Smooth muscle cell (in vitro differentiated cells): ENCODE data around the gene IKZF3. TPM values are rescaled to one million over a fixed set of nuclear protein-coding genes. Genes with fewer than 3 reads are reported as not detected.
A peak's percentile ranks its signal among the peaks of the same experiment; 100 is the strongest.
"Not testable (repeated sequence)": the region's sequence is repeated elsewhere in the genome, so short reads cannot be mapped to it uniquely, and the experiment has no call there.

ENCODE experiments used
- DNase-seq: peaks from one replicate; lab custom pipeline; 2025; ENCODE audit not compliant: unreplicated experiment; lab: John Stamatoyannopoulos, UW
- H2AFZ ChIP-seq: fragments of 200-600 bp; sonication (generic); 2 replicates; pipeline ENCODE4 v1.6.0; 2016; ENCODE audit warnings: antibody characterized with exemption, low read depth, mild to moderate bottlenecking
- H3F3A ChIP-seq: fragments of 200-600 bp; sonication (generic); 2 replicates; pipeline ENCODE4 v1.6.0; 2017; ENCODE audit warnings: antibody characterized with exemption, low read depth
- H3K27ac ChIP-seq: fragments of 200-600 bp; sonication (generic); 2 replicates; pipeline ENCODE4 v1.5.1; 2016; ENCODE audit warnings: low read depth, mild to moderate bottlenecking
- H3K27me3 ChIP-seq: fragments of 200-600 bp; sonication (generic); 2 replicates; pipeline ENCODE4 v1.6.1; 2016; ENCODE audit warnings: low read depth, mild to moderate bottlenecking
- H3K36me3 ChIP-seq: fragments of 200-600 bp; sonication (generic); 2 replicates; pipeline ENCODE4 v1.5.1; 2016; ENCODE audit warnings: low read depth
- H3K4me1 ChIP-seq: fragments of 200-600 bp; sonication (generic); 2 replicates; pipeline ENCODE4 v1.5.1; 2016; ENCODE audit warnings: low read depth
- H3K4me2 ChIP-seq: fragments of 200-600 bp; sonication (generic); 2 replicates; pipeline ENCODE4 v1.6.0; 2016; ENCODE audit warnings: mild to moderate bottlenecking
- H3K4me3 ChIP-seq: fragments of 200-600 bp; sonication (generic); 2 replicates; pipeline ENCODE4 v1.5.1; 2016; ENCODE audit warnings: mild to moderate bottlenecking
- H3K79me2 ChIP-seq: fragments of 200-600 bp; sonication (generic); 2 replicates; pipeline ENCODE4 v1.6.0; 2016; ENCODE audit warnings: low read depth, mild to moderate bottlenecking
- H3K9ac ChIP-seq: fragments of 200-600 bp; sonication (generic); 2 replicates; pipeline ENCODE4 v1.6.0; 2016; ENCODE audit warnings: low read depth
- H3K9me3 ChIP-seq: fragments of 200-600 bp; sonication (generic); replicated peaks from 2 replicates; pipeline ENCODE4 v1.5.1; 2016; ENCODE audit warnings: low read depth
- H4K20me1 ChIP-seq: fragments of 200-600 bp; sonication (generic); 2 replicates; pipeline ENCODE4 v1.6.0; 2016; ENCODE audit warnings: low read depth
- WGBS: methylation state at CpG from one replicate; pipeline ENCODE4 v1.1.7; 2016; ENCODE audit warnings: low lambda C conversion rate; 5-methylcytosine and 5-hydroxymethylcytosine counted together
- polyA plus RNA-seq: library from polyadenylated mRNA; unstranded; fragments of >200 nt; fragmentation: Nextera tagmentation; extraction: Ambion mirVana; gene quantifications from 2 replicates; pipeline ENCODE4 v1.2.1, GENCODE V29; 2016
- total RNA-seq: library from RNA; depleted of rRNA; stranded (reverse); fragments of >200 nt; gene quantifications from 2 replicates; pipeline ENCODE4 v1.2.3, GENCODE V29; 2014
- TF ChIP-seq, protein P1 (sequence below): fragments of 200-600 bp; sonication (generic); IDR thresholded peaks from 2 replicates; pipeline ENCODE4 v1.5.1; 2017; ENCODE audit warnings: borderline replicate concordance, mild to moderate bottlenecking, antibody characterized with exemption; ENCODE audit not compliant: insufficient read depth, poor library complexity, severe bottlenecking

The IKZF3 gene
- total and polyA plus RNA-seq, 2 experiments from 2014 or later = under 0.01 TPM; not detected in 1

DNA sequence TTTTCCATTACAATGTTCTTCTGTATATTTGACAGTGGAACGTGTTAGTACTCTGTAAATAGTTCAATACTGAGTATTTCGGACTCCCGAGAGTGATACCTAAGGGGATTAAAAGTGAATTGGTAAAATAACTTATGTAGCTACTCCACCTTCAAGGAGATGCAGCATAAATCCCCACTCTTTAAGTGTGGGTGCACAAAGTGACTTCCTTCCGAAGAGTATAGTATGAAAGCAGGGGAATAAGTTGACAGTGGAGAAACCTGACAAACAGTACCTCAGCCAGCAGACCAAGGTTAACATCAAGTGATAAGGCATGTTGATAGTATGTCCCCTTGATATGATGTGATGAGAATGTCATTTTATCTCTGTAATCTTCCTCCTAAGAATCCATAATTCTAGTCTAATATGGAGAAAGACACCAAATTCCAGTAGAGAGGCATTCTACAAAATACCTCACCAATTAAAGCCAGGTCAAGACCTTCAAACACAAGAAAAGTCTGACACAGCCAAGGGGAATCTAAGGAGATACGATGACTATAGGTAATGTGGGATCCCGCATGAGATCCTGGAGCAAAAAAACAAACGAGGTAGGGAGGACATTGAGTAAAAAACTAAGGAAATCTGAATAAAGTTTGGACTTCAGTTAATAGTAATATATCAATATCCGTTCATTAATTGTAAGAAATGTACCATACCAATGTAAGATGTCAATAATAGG, 2.1 kb upstream of the IKZF3 start:
- no peak for DNase-seq
- no peak overlapping the region for H3K4me3 ChIP-seq
- H3K9ac ChIP-seq = no peak overlapping the region
- 87% methylated on average over 8 of the region's 8 CpGs for WGBS
- no peak overlapping the region for H2AFZ ChIP-seq
- peaks cover 7% of the 10 kb centered on the region for H3K4me1 ChIP-seq
- H3K27me3 ChIP-seq = peaks cover 62% of the 10 kb centered on the region
- no peak overlapping the region for H3K27ac ChIP-seq
- H3K79me2 ChIP-seq = no peaks in the 10 kb centered on the region
- no peaks in the 10 kb centered on the region for H3F3A ChIP-seq
- no peaks in the 10 kb centered on the region for H3K36me3 ChIP-seq
- TF ChIP-seq, protein P1, sequence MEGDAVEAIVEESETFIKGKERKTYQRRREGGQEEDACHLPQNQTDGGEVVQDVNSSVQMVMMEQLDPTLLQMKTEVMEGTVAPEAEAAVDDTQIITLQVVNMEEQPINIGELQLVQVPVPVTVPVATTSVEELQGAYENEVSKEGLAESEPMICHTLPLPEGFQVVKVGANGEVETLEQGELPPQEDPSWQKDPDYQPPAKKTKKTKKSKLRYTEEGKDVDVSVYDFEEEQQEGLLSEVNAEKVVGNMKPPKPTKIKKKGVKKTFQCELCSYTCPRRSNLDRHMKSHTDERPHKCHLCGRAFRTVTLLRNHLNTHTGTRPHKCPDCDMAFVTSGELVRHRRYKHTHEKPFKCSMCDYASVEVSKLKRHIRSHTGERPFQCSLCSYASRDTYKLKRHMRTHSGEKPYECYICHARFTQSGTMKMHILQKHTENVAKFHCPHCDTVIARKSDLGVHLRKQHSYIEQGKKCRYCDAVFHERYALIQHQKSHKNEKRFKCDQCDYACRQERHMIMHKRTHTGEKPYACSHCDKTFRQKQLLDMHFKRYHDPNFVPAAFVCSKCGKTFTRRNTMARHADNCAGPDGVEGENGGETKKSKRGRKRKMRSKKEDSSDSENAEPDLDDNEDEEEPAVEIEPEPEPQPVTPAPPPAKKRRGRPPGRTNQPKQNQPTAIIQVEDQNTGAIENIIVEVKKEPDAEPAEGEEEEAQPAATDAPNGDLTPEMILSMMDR = no peak
- no peaks in the 10 kb centered on the region for H4K20me1 ChIP-seq
- H3K4me2 ChIP-seq = no peak overlapping the region
- no peaks in the 10 kb centered on the region for H3K9me3 ChIP-seq

DNA sequence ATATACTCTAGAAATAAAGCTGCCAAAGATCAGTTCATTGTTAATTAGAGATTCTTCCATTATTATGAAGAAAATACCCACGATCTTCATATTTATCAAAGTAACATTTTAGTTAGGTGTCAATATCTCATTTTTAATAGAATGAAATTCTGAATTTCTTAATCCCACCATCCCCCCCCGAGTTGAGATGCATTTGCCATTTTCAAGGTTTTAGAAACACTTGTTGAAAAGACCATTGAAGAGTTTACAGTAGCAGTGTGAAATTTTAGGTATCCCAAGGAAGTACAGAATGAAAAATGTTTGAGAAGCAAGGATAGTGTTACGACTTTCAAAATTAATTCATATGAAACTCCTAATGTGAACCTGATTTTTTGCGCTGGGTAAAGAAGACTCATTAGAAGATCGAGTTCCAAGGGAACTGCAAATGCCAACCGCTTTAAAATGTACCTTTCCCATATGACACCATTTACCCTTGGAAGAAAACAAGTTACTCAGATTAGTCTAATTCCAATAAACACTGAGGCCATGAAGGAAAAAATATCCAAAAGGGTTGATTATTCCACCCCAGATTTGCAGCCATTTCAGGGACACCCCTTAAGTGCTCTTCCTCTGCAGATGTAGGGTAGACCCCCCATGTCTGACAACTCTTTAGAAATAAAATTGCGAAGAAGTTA, 731 bp downstream of the IKZF3 start:
- TF ChIP-seq, protein P1 = no peak
- peaks cover 7% of the 10 kb centered on the region for H3K4me1 ChIP-seq
- H3K4me3 ChIP-seq = peak overlapping the region; percentile 38
- no peaks in the 10 kb centered on the region for H4K20me1 ChIP-seq
- H2AFZ ChIP-seq = peak overlapping the region; percentile 64
- no peaks in the 10 kb centered on the region for H3K79me2 ChIP-seq
- no peak overlapping the region for H3K9ac ChIP-seq
- H3K9me3 ChIP-seq = no peaks in the 10 kb centered on the region
- H3K4me2 ChIP-seq = peak overlapping the region; percentile 87
- H3K27me3 ChIP-seq = peaks cover 72% of the 10 kb centered on the region
- WGBS = 83% methylated on average over 7 of the region's 7 CpGs
- no peaks in the 10 kb centered on the region for H3K36me3 ChIP-seq
- no peak for DNase-seq
- no peak overlapping the region for H3K27ac ChIP-seq
- no peaks in the 10 kb centered on the region for H3F3A ChIP-seq

DNA sequence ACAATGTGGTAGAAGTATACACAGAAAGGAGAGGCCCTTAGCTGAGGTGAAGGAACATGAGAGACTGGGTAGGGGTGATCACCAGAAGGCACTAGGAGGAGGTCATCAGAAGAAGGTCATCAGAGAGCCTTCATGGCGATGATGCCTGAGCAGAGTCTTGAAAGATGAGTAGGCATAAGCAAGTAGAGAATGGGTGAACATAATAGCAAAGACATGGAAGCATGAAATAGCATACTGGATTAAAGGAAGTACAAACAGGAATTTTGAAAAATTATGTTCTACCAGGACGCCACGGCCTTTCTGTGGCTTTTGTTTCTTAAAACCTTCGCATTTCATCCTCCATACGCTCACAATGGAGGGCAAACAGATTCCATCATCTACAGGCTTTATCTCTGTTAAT, 2.9 kb downstream of the IKZF3 start:
- Histone ChIP-seq H4K20me1 (no peaks in the 10 kb centered on the region), H3F3A (no peaks in the 10 kb centered on the region), H3K27me3 (peaks cover 72% of the 10 kb centered on the region), H2AFZ (no peak overlapping the region), H3K79me2 (no peaks in the 10 kb centered on the region), H3K4me2 (no peak overlapping the region), H3K4me3 (no peak overlapping the region), H3K9me3 (no peaks in the 10 kb centered on the region), H3K27ac (no peak overlapping the region), H3K4me1 (peaks cover 7% of the 10 kb centered on the region), H3K36me3 (no peaks in the 10 kb centered on the region), H3K9ac (no peak overlapping the region)
- WGBS = 96% methylated on average over 5 of the region's 5 CpGs
- TF ChIP-seq, protein P1 = no peak
- no peak for DNase-seq

DNA sequence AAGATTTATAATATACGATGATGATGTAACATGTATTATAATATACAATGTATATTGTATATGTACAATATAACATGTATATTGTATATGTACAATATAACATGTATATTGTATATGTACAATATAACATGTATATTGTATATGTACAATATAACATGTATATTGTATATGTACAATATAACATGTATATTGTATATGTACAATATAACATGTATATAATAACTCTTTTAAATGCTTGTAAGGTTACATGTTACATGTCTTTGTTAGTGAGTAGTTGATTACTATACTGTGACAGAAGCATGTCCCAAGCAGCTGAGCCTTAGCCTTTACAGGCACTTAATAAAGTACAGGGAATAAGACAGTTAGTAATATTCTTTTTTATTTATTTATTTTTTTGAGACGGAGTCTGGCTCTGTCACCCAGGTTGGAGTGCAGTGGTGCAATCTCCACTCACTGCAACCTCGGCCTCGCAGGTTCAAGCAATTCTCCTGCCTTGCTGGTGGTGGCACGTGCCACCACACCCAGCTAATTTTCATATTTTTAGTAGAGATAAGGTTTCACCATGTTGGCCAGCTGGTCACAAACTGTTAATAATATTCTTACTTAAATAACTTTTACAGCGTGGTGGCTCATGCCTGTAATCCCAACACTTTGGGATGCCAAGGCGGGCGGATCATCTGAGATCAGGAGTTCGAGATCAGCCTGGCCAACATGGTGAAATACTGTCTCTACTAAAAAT, 8.0 kb downstream of the IKZF3 start:
- not testable (repeated sequence) for H3K4me3 ChIP-seq, H3F3A ChIP-seq, H2AFZ ChIP-seq, H3K9ac ChIP-seq, H3K9me3 ChIP-seq, H3K79me2 ChIP-seq, H3K27ac ChIP-seq, DNase-seq, H3K36me3 ChIP-seq, H3K4me1 ChIP-seq, H4K20me1 ChIP-seq, H3K4me2 ChIP-seq
- WGBS = 92% methylated on average over 9 of the region's 9 CpGs
- peaks cover 35% of the 10 kb centered on the region for H3K27me3 ChIP-seq
